B cell (primary cell): ENCODE data around the gene SSH3. TPM values are rescaled to one million over a fixed set of nuclear protein-coding genes. Genes with fewer than 3 reads are reported as not detected.

Experiments used
- ATAC-seq: fragments of 200-7000 bp; cut with Tn5 transposase; one replicate; pipeline ENCODE4 v1.10.0; 2021; ENCODE audit warnings: low read depth, mild to moderate bottlenecking, moderate number of reproducible peaks, moderate library complexity
- CTCF ChIA-PET: fragments of 350-600 bp; sonication (Branson Sonifier 250); formaldehyde crosslinking; loops from one replicate; lab custom pipeline; 2021; ENCODE audit warnings: antibody characterized with exemption, inconsistent platforms; lab: Charles Lee
- POLR2A ChIA-PET: fragments of 350-600 bp; sonication (Branson Sonifier 250); formaldehyde crosslinking; loops from one replicate; lab custom pipeline; 2021; ENCODE audit warnings: antibody characterized with exemption; lab: Charles Lee
- DNase-seq: peaks from one replicate; pipeline ENCODE4 v3.0.0; 2013
- H2AFZ ChIP-seq: 2 replicates; pipeline ENCODE4 v1.6.1; 2012; ENCODE audit warnings: mild to moderate bottlenecking, low read depth, low read length; ENCODE audit not compliant: insufficient read depth, poor library complexity, severe bottlenecking
- H3K27ac ChIP-seq, 2 donors: 1 replicate in 1 of 2; 2 replicates in 1 of 2; pipeline ENCODE4 v1.5.1; 2012 to 2013; ENCODE audit warnings: low read length in 2 of 2, mild to moderate bottlenecking in 2 of 2, moderate library complexity in 1 of 2
- H3K27me3 ChIP-seq, 4 experiments: fragments of 200-600 bp in 1 of 4; sonication (generic) in 1 of 4; replicated peaks in 1 of 4; 1 replicate in 2 of 4; 2 replicates in 2 of 4; pipeline versions ENCODE4 v1.6.1 to v1.7.0; 2013 to 2016; ENCODE audit warnings: low read length in 3 of 4, mild to moderate bottlenecking in 2 of 4, mixed read lengths in 1 of 4, moderate library complexity in 1 of 4; ENCODE audit not compliant: insufficient read depth in 4 of 4, control insufficient read depth in 3 of 4; ENCODE audit errors: control extremely low read depth in 1 of 4
- H3K36me3 ChIP-seq, 2 experiments: replicated peaks in 1 of 2; 1 replicate in 1 of 2; 2 replicates in 1 of 2; pipeline versions ENCODE4 v1.6.1 to v1.7.1; 2013; ENCODE audit warnings: low read length in 1 of 2; ENCODE audit not compliant: insufficient read depth in 2 of 2, control insufficient read depth in 1 of 2; ENCODE audit errors: control extremely low read depth in 1 of 2, extremely low read depth in 1 of 2
- H3K4me1 ChIP-seq, 2 donors: fragments of 200-600 bp in 1 of 2; sonication (generic) in 1 of 2; 1 replicate in 1 of 2; 2 replicates in 1 of 2; pipeline versions ENCODE4 v1.5.1 to v1.6.1; 2013 to 2017; ENCODE audit warnings: low read length in 2 of 2; ENCODE audit not compliant: control insufficient read depth in 2 of 2, insufficient read depth in 2 of 2
- H3K4me2 ChIP-seq: replicated peaks from 2 replicates; pipeline ENCODE3; 2012; ENCODE audit warnings: mild to moderate bottlenecking, low read depth, low read length; ENCODE audit not compliant: poor library complexity, severe bottlenecking
- H3K4me3 ChIP-seq, 5 experiments: fragments of 200-600 bp in 1 of 5; sonication (generic) in 1 of 5; 1 replicate in 3 of 5; 2 replicates in 2 of 5; pipeline versions ENCODE4 v1.5.1 to v1.7.0; 2011 to 2016; ENCODE audit warnings: low read length in 4 of 5, mild to moderate bottlenecking in 4 of 5, low read depth in 2 of 5, control low read depth in 1 of 5, moderate library complexity in 1 of 5; ENCODE audit not compliant: insufficient read depth in 1 of 5; ENCODE audit errors: control extremely low read depth in 1 of 5, extremely low read depth in 1 of 5
- H3K79me2 ChIP-seq: fragments of 200-600 bp; sonication (generic); one replicate; pipeline ENCODE4 v1.6.0; 2016; ENCODE audit warnings: low read length; ENCODE audit not compliant: control insufficient read depth, insufficient read depth
- H3K9ac ChIP-seq: fragments of 200-600 bp; sonication (generic); 2 replicates; pipeline ENCODE4 v1.6.1; 2017; ENCODE audit warnings: mild to moderate bottlenecking, low read length, moderate library complexity
- H3K9me3 ChIP-seq, 3 donors: one replicate each; pipeline versions ENCODE4 v1.6.1 to v1.7.1; 2013; ENCODE audit warnings: low read length in 2 of 3; ENCODE audit not compliant: control insufficient read depth in 2 of 3, insufficient read depth in 1 of 3; ENCODE audit errors: control extremely low read depth in 1 of 3
- H4K20me1 ChIP-seq: 2 replicates; pipeline ENCODE4 v1.6.0; 2012; ENCODE audit warnings: mild to moderate bottlenecking, low read length; ENCODE audit not compliant: insufficient read depth, control insufficient read depth, poor library complexity, severe bottlenecking
- H3K27ac Mint-ChIP-seq: one replicate; pipeline ENCODE4 v1.8.0; 2021; ENCODE audit warnings: mixed read lengths
- H3K27me3 Mint-ChIP-seq: one replicate; pipeline ENCODE4 v1.8.0; 2021; ENCODE audit warnings: mixed read lengths
- H3K4me1 Mint-ChIP-seq: one replicate; pipeline ENCODE4 v1.8.0; 2021; ENCODE audit warnings: mixed read lengths
- H3K4me3 Mint-ChIP-seq: one replicate; pipeline ENCODE4 v1.8.0; 2021; ENCODE audit warnings: mixed read lengths
- H3K9me3 Mint-ChIP-seq: one replicate; pipeline ENCODE4 v1.8.0; 2022; ENCODE audit warnings: mixed read lengths; ENCODE audit not compliant: insufficient read depth
- CTCF ChIP-seq: fragments of 200-600 bp; IDR thresholded peaks from one replicate; pipeline ENCODE4 v1.8.0; 2022; ENCODE audit warnings: antibody characterized with exemption, mild to moderate bottlenecking
- EZH2 ChIP-seq: IDR thresholded peaks from 2 replicates; pipeline ENCODE4 v1.6.1; 2012; ENCODE audit warnings: borderline replicate concordance, low read depth, mild to moderate bottlenecking, moderate library complexity, low read length; ENCODE audit not compliant: insufficient read depth, poor library complexity, severe bottlenecking
- WGBS: methylation state at CpG from one replicate; pipeline ENCODE4 v1.1.5; 2013; ENCODE audit warnings: missing lambda C conversion rate; ENCODE audit not compliant: insufficient coverage; 5-methylcytosine and 5-hydroxymethylcytosine counted together
- intact Hi-C: fragments of 100-400 bp; cut with micrococcal nuclease; formaldehyde crosslinking; loops from one replicate; pipeline ENCODE4 v1.10.0; 2022
- polyA plus RNA-seq: library from polyadenylated mRNA; depleted of rRNA; stranded (reverse); fragments of >200 nt; gene quantifications from 2 replicates; pipeline ENCODE4 v1.2.3, GENCODE V29; 2012
- total RNA-seq, 2 donors: library from RNA; stranded (reverse); fragments of 120-200 nt in 1 of 2; gene quantifications; 1 replicate in 1 of 2; 2 replicates in 1 of 2; pipeline versions ENCODE4 v1.2.3 to v1.2.4, GENCODE V29; 2013 to 2022

Gene SSH3
- total and polyA plus RNA-seq, 2 donors (not counting 1 experiment from before 2014, with no cell fraction given): 4.0 to 7.2 TPM

- TF ChIP-seq CTCF: no peak
- no peak for TF ChIP-seq EZH2
- POLR2A ChIA-PET: interaction anchor here (0.5 to 2.2 kb wide), 4 partner anchors 15 to 755 kb away, joined by 3 to 10 read pairs (median 4); partner anchors contain the start of genes ANKRD13D and POLD4
- Histone ChIP-seq H3K4me3 (peak overlapping the region in 3 of 5 experiments; percentile 38 to 56 (median 44)), H3K4me2 (peak overlapping the region; percentile 75), H3K4me1 (peaks cover 3 to 4% of the 10 kb centered on the region in 2 donors), H2AFZ (peak overlapping the region; percentile 49), H3K36me3 (peaks cover 4 to 38% of the 10 kb centered on the region in 2 experiments), H3K27ac (no peak overlapping the region), H4K20me1 (peaks cover 43% of the 10 kb centered on the region), H3K9ac (peak overlapping the region; percentile 45), H3K79me2 (peaks cover 12% of the 10 kb centered on the region), H3K9me3 (no peaks in the 10 kb centered on the region), H3K27me3 (no peaks in the 10 kb centered on the region)
- intact Hi-C loops: no loop called here
- H3K9me3 Mint-ChIP-seq: no peaks in the 10 kb centered on the region
- H3K4me1 Mint-ChIP-seq: peaks cover 2% of the 10 kb centered on the region
- no peak overlapping the region for H3K27ac Mint-ChIP-seq
- CTCF ChIA-PET: interaction anchor here (2.6 kb wide), 1 partner anchor 13 kb away, joined by 8 read pairs; no protein-coding TSS in a partner anchor
- ATAC-seq: no peak
- no peak for DNase-seq
- H3K27me3 Mint-ChIP-seq: no peaks in the 10 kb centered on the region
- H3K4me3 Mint-ChIP-seq: peak overlapping the region; percentile 37
- WGBS: 63% methylated on average over 41 of the region's 43 CpGs
Measured at GRCh38 chr11:67303835-67304411, 593 bp downstream of the SSH3 start.

- Histone ChIP-seq H3K4me2 (peak overlapping the region; percentile 75), H3K36me3 (peaks cover 4 to 31% of the 10 kb centered on the region in 2 experiments), H3K27me3 (no peaks in the 10 kb centered on the region), H3K4me1 (peaks cover 3 to 4% of the 10 kb centered on the region in 2 donors), H4K20me1 (peaks cover 36% of the 10 kb centered on the region), H3K79me2 (peaks cover 5% of the 10 kb centered on the region), H2AFZ (no peak overlapping the region), H3K4me3 (no peak overlapping the region), H3K9me3 (no peaks in the 10 kb centered on the region), H3K9ac (no peak overlapping the region), H3K27ac (no peak overlapping the region)
- ATAC-seq (no peak), DNase-seq (no peak)
- Mint-ChIP-seq H3K27ac (no peak overlapping the region), H3K27me3 (no peaks in the 10 kb centered on the region), H3K9me3 (no peaks in the 10 kb centered on the region), H3K4me1 (peaks cover 2% of the 10 kb centered on the region), H3K4me3 (no peak overlapping the region)
- TF ChIP-seq EZH2: no peak
- TF ChIP-seq CTCF: no peak
- intact Hi-C loops: no loop called here
- ChIA-PET POLR2A (interaction anchor here (0.5 to 1.2 kb wide), 4 partner anchors 10 to 49 kb away, joined by 3 to 4 read pairs (median 4); partner anchors contain the start of gene POLD4), CTCF (interaction anchor here (2.6 kb wide), 1 partner anchor 12 kb away, joined by 8 read pairs; no protein-coding TSS in a partner anchor)
- 97% methylated on average over 14 of the region's 14 CpGs for WGBS
Measured at GRCh38 chr11:67304511-67305113, 1.3 kb downstream of the SSH3 start.
